Trophoblast cell (in vitro differentiated cells and primary cell): ENCODE measurements around the gene PAQR9.

Experiments used
- DNase-seq, 2 donors: peaks; one replicate each; pipeline ENCODE4 v3.0.0-alpha.2; 2016
- H2AFZ ChIP-seq: 2 replicates; pipeline ENCODE4 v1.6.1; 2013; ENCODE audit warnings: low read length, moderate library complexity, mild to moderate bottlenecking; ENCODE audit not compliant: insufficient read depth, poor library complexity
- H2AK5ac ChIP-seq: 2 replicates; pipeline ENCODE4 v1.6.1; 2013; ENCODE audit warnings: mild to moderate bottlenecking, low read length
- H2BK120ac ChIP-seq: 2 replicates; pipeline ENCODE4 v1.6.1; 2013; ENCODE audit warnings: low read length, mild to moderate bottlenecking, moderate library complexity; ENCODE audit not compliant: insufficient read depth, poor library complexity
- H2BK12ac ChIP-seq: 2 replicates; pipeline ENCODE4 v1.6.1; 2013; ENCODE audit warnings: mild to moderate bottlenecking, low read length, moderate library complexity
- H2BK5ac ChIP-seq: 2 replicates; pipeline ENCODE4 v1.6.1; 2013; ENCODE audit warnings: low read length, low read depth, moderate library complexity, mild to moderate bottlenecking; ENCODE audit not compliant: poor library complexity
- H3K14ac ChIP-seq: 2 replicates; pipeline ENCODE4 v1.6.1; 2013; ENCODE audit warnings: mild to moderate bottlenecking, low read length
- H3K18ac ChIP-seq: 2 replicates; pipeline ENCODE4 v1.6.1; 2013; ENCODE audit warnings: mild to moderate bottlenecking, low read length
- H3K23ac ChIP-seq: 2 replicates; pipeline ENCODE4 v1.6.1; 2013; ENCODE audit warnings: low read length
- H3K27ac ChIP-seq: 2 replicates; pipeline ENCODE4 v1.5.1; 2013; ENCODE audit warnings: low read depth, mild to moderate bottlenecking, inconsistent platforms, low read length, moderate library complexity
- H3K27me3 ChIP-seq: 2 replicates; pipeline ENCODE4 v1.6.1; 2013; ENCODE audit warnings: inconsistent platforms, mild to moderate bottlenecking, low read length, moderate library complexity; ENCODE audit not compliant: insufficient read depth
- H3K36me3 ChIP-seq, 2 experiments: 1 replicate in 1 of 2; 2 replicates in 1 of 2; pipeline ENCODE4 v1.6.1; 2013; ENCODE audit warnings: low read length in 2 of 2, mild to moderate bottlenecking in 2 of 2, moderate library complexity in 1 of 2; ENCODE audit not compliant: insufficient read depth in 2 of 2, control insufficient read depth in 1 of 2
- H3K4ac ChIP-seq: 2 replicates; pipeline ENCODE4 v1.6.1; 2013; ENCODE audit warnings: low read depth, mild to moderate bottlenecking, low read length, moderate library complexity
- H3K4me1 ChIP-seq, 2 experiments: 1 replicate in 1 of 2; 2 replicates in 1 of 2; pipeline ENCODE4 v1.6.1; 2013; ENCODE audit warnings: low read length in 2 of 2, mild to moderate bottlenecking in 2 of 2, moderate library complexity in 1 of 2; ENCODE audit not compliant: insufficient read depth in 2 of 2, control insufficient read depth in 1 of 2
- H3K4me2 ChIP-seq: 2 replicates; pipeline ENCODE4 v1.6.1; 2013; ENCODE audit warnings: inconsistent platforms, mild to moderate bottlenecking, low read length, moderate library complexity
- H3K4me3 ChIP-seq: 2 replicates; pipeline ENCODE4 v1.5.1; 2013; ENCODE audit warnings: mild to moderate bottlenecking, low read depth, low read length, inconsistent platforms
- H3K79me1 ChIP-seq: one replicate; pipeline ENCODE4 v1.6.1; 2013; ENCODE audit warnings: low read length
- H3K79me2 ChIP-seq: 2 replicates; pipeline ENCODE4 v1.6.1; 2013; ENCODE audit warnings: low read length, mild to moderate bottlenecking; ENCODE audit not compliant: control insufficient read depth, insufficient read depth, poor library complexity
- H3K9ac ChIP-seq: 2 replicates; pipeline ENCODE4 v1.6.1; 2013; ENCODE audit warnings: mild to moderate bottlenecking, low read length
- H3K9me3 ChIP-seq: 2 replicates; pipeline ENCODE4 v1.6.1; 2013; ENCODE audit warnings: low read depth, mild to moderate bottlenecking, control low read depth, inconsistent platforms, low read length; ENCODE audit not compliant: insufficient read depth
- H4K12ac ChIP-seq: 2 replicates; pipeline ENCODE4 v1.6.1; 2013; ENCODE audit warnings: low read depth, mild to moderate bottlenecking, low read length, moderate library complexity
- H4K8ac ChIP-seq: 2 replicates; pipeline ENCODE4 v1.6.1; 2013; ENCODE audit warnings: low read depth, mild to moderate bottlenecking, low read length, moderate library complexity
- H4K91ac ChIP-seq: one replicate; pipeline ENCODE4 v1.6.1; 2013; ENCODE audit warnings: low read depth, mild to moderate bottlenecking, low read length, moderate library complexity
- WGBS: extraction: QIAGEN DNeasy Blood & Tissue Kit; methylation state at CpG from one replicate; pipeline ENCODE4 v1.1.7; 2013; ENCODE audit warnings: missing lambda C conversion rate; ENCODE audit not compliant: insufficient read length, insufficient coverage; ENCODE audit errors: extremely low coverage; 5-methylcytosine and 5-hydroxymethylcytosine counted together

PAQR9 gene

GRCh38 chr3:142971431-142971830, 8.0 kb upstream of the PAQR9 start:
- H4K8ac ChIP-seq, result no peak overlapping the region
- peaks cover 2% of the 10 kb centered on the region for H3K9me3 ChIP-seq
- no peak overlapping the region for H3K9ac ChIP-seq
- no peak overlapping the region for H3K4me2 ChIP-seq
- H2BK120ac ChIP-seq, result no peak overlapping the region
- H3K4me1 ChIP-seq, result no peaks in the 10 kb centered on the region
- no peak overlapping the region for H3K4me3 ChIP-seq
- no peak overlapping the region for H2BK12ac ChIP-seq
- no peak overlapping the region for H3K18ac ChIP-seq
- H4K12ac ChIP-seq, result no peak overlapping the region
- no peaks in the 10 kb centered on the region for H3K27me3 ChIP-seq
- no peaks in the 10 kb centered on the region for H3K79me2 ChIP-seq
- DNase-seq, result no peak
- no peak overlapping the region for H2AFZ ChIP-seq
- H3K14ac ChIP-seq, result no peak overlapping the region
- H3K36me3 ChIP-seq, result no peaks in the 10 kb centered on the region
- H3K27ac ChIP-seq, result no peak overlapping the region
- H4K91ac ChIP-seq, result no peak overlapping the region
- no peak overlapping the region for H2AK5ac ChIP-seq
- no CpG with 5 or more reads among the region's 3 CpGs for WGBS
- no peaks in the 10 kb centered on the region for H3K79me1 ChIP-seq
- no peak overlapping the region for H2BK5ac ChIP-seq
- H3K4ac ChIP-seq, result no peak overlapping the region
- H3K23ac ChIP-seq, result no peak overlapping the region

- Histone ChIP-seq H4K91ac (no peak overlapping the region), H3K9ac (no peak overlapping the region), H3K36me3 (no peaks in the 10 kb centered on the region), H3K4me2 (no peak overlapping the region), H3K79me2 (no peaks in the 10 kb centered on the region), H4K8ac (no peak overlapping the region), H2BK5ac (no peak overlapping the region), H3K18ac (no peak overlapping the region), H3K14ac (no peak overlapping the region), H3K4me3 (no peak overlapping the region), H3K27me3 (peaks cover 7% of the 10 kb centered on the region), H2AFZ (no peak overlapping the region), H2AK5ac (no peak overlapping the region), H3K9me3 (peaks cover 4% of the 10 kb centered on the region), H2BK120ac (no peak overlapping the region), H3K23ac (no peak overlapping the region), H3K4me1 (peaks cover 0 to 3% of the 10 kb centered on the region in 2 experiments), H3K27ac (no peak overlapping the region), H2BK12ac (no peak overlapping the region), H4K12ac (no peak overlapping the region), H3K4ac (no peak overlapping the region), H3K79me1 (no peaks in the 10 kb centered on the region)
- WGBS, result no CpG with 5 or more reads among the region's 4 CpGs
- no peak for DNase-seq
Measured at GRCh38 chr3:142968319-142969025, 5.0 kb upstream of the PAQR9 start.

GRCh38 chr3:142966808-142967207, 3.3 kb upstream of the PAQR9 start:
- Histone ChIP-seq H4K8ac (no peak overlapping the region), H3K79me2 (no peaks in the 10 kb centered on the region), H3K36me3 (no peaks in the 10 kb centered on the region), H2AK5ac (no peak overlapping the region), H3K27ac (no peak overlapping the region), H3K4me1 (peaks cover 0 to 6% of the 10 kb centered on the region in 2 experiments), H3K18ac (no peak overlapping the region), H3K23ac (no peak overlapping the region), H3K4ac (no peak overlapping the region), H2BK12ac (no peak overlapping the region), H3K9ac (no peak overlapping the region), H2AFZ (no peak overlapping the region), H2BK5ac (no peak overlapping the region), H3K9me3 (peaks cover 11% of the 10 kb centered on the region), H2BK120ac (no peak overlapping the region), H3K4me2 (no peak overlapping the region), H4K12ac (no peak overlapping the region), H4K91ac (no peak overlapping the region), H3K14ac (no peak overlapping the region), H3K79me1 (no peaks in the 10 kb centered on the region), H3K4me3 (no peak overlapping the region), H3K27me3 (peaks cover 24% of the 10 kb centered on the region)
- WGBS, result no CpG with 5 or more reads among the region's 2 CpGs
- no peak for DNase-seq

GRCh38 chr3:142965581-142965980, 2.1 kb upstream of the PAQR9 start:
- Histone ChIP-seq H3K27me3 (peaks cover 25% of the 10 kb centered on the region), H3K18ac (no peak overlapping the region), H4K12ac (no peak overlapping the region), H4K91ac (no peak overlapping the region), H3K4me2 (no peak overlapping the region), H2BK5ac (no peak overlapping the region), H3K27ac (no peak overlapping the region), H3K14ac (no peak overlapping the region), H2BK12ac (no peak overlapping the region), H3K23ac (no peak overlapping the region), H2AK5ac (no peak overlapping the region), H2BK120ac (no peak overlapping the region), H3K79me1 (no peaks in the 10 kb centered on the region), H3K4me1 (peaks cover 0 to 6% of the 10 kb centered on the region in 2 experiments), H2AFZ (no peak overlapping the region), H3K36me3 (no peaks in the 10 kb centered on the region), H3K4ac (no peak overlapping the region), H3K79me2 (no peaks in the 10 kb centered on the region), H4K8ac (no peak overlapping the region), H3K4me3 (no peak overlapping the region), H3K9ac (no peak overlapping the region), H3K9me3 (peaks cover 11% of the 10 kb centered on the region)
- no CpG with 5 or more reads among the region's 3 CpGs for WGBS
- no peak for DNase-seq
